Transverse colon (tissue), 4 donors: ENCODE data around the gene GMNN.

Source experiments
- CTCF ChIP-seq, 5 experiments: fragments of 200-600 bp in 3 of 5; fragments of 450-650 bp in 2 of 5; sonication (generic) in 3 of 5; IDR thresholded peaks; 1 replicate in 2 of 5; 2 replicates in 3 of 5; pipeline ENCODE4 v1.5.1; 2016 to 2017; ENCODE audit warnings: antibody characterized with exemption in 5 of 5, inconsistent platforms in 3 of 5, mild to moderate bottlenecking in 2 of 5, moderate library complexity in 1 of 5
- POLR2A ChIP-seq: fragments of 450-650 bp; IDR thresholded peaks from one replicate; pipeline ENCODE4 v1.6.1; 2016; ENCODE audit warnings: antibody characterized with exemption, mild to moderate bottlenecking, moderate library complexity
- POLR2AphosphoS5 ChIP-seq, 3 donors: sonication (generic); formaldehyde crosslinking; IDR thresholded peaks; one replicate each; pipeline ENCODE4 v1.6.1; 2016; ENCODE audit warnings: antibody characterized with exemption in 3 of 3

- TF ChIP-seq POLR2A (no peak), CTCF (IDR thresholded peaks at IDR 0.05) (no peak), POLR2AphosphoS5 (IDR thresholded peaks at IDR 0.05) (no peak)
These were observed 20.4 kb downstream of the GMNN start for GRCh38 chr6:24795106-24795505.
